Measurements from ENCODE around the gene RNF40.
A peak's percentile ranks its signal among the peaks of the same experiment; 100 is the strongest.

The RNF40 gene

GRCh38 chr16:30758988-30759491 is 3.1 kb upstream of the RNF40 start:
- peak overlapping the region; percentile 26 for H3K27ac Mint-ChIP-seq
- no peaks in the 10 kb centered on the region for H3K27me3 Mint-ChIP-seq (ENCODE audit: low read depth, poor library complexity)
- no peak for DNase-seq
- peaks cover 31% of the 10 kb centered on the region for H3K36me3 Mint-ChIP-seq (ENCODE audit: low read depth)
- H3K4me1 Mint-ChIP-seq = peaks cover 29% of the 10 kb centered on the region
- no peaks in the 10 kb centered on the region for H3K9me3 Mint-ChIP-seq
- no peak overlapping the region for H3K4me3 Mint-ChIP-seq
- TF ChIP-seq CTCF (IDR thresholded peaks at IDR 0.05) = no peak

- Mint-ChIP-seq H3K4me1 (peaks cover 29% of the 10 kb centered on the region), H3K27me3 (ENCODE audit: low read depth, poor library complexity) (no peaks in the 10 kb centered on the region), H3K27ac (no peak overlapping the region), H3K4me3 (peak overlapping the region; percentile 95), H3K36me3 (ENCODE audit: low read depth) (peaks cover 35% of the 10 kb centered on the region), H3K9me3 (no peaks in the 10 kb centered on the region)
- DNase-seq = no peak
- TF ChIP-seq CTCF (IDR thresholded peaks at IDR 0.05) = no peak
Measured at GRCh38 chr16:30760001-30760559, 2.0 kb upstream of the RNF40 start.

GRCh38 chr16:30760577-30761426 is 1.3 kb upstream of the RNF40 start:
- TF ChIP-seq CTCF (IDR thresholded peaks at IDR 0.05) = no peak
- Mint-ChIP-seq H3K27me3 (ENCODE audit: low read depth, poor library complexity) (no peaks in the 10 kb centered on the region), H3K4me1 (peaks cover 29% of the 10 kb centered on the region), H3K27ac (peak overlapping the region; percentile 99), H3K4me3 (peak overlapping the region; percentile 95), H3K9me3 (no peaks in the 10 kb centered on the region), H3K36me3 (ENCODE audit: low read depth) (peaks cover 42% of the 10 kb centered on the region)
- DNase-seq = no peak

- peak; percentile 69 for DNase-seq
- peak overlapping the region; percentile 99 for H3K27ac Mint-ChIP-seq
- H3K27me3 Mint-ChIP-seq (ENCODE audit: low read depth, poor library complexity) = no peaks in the 10 kb centered on the region
- peaks cover 29% of the 10 kb centered on the region for H3K4me1 Mint-ChIP-seq
- H3K36me3 Mint-ChIP-seq (ENCODE audit: low read depth) = peaks cover 46% of the 10 kb centered on the region
- H3K4me3 Mint-ChIP-seq = peak overlapping the region; percentile 95
- no peaks in the 10 kb centered on the region for H3K9me3 Mint-ChIP-seq
- TF ChIP-seq CTCF (IDR thresholded peaks at IDR 0.05) = no peak
Measured at GRCh38 chr16:30761427-30761927, 645 bp upstream of the RNF40 start.

GRCh38 chr16:30762991-30763725 is 1.0 kb downstream of the RNF40 start:
- Mint-ChIP-seq H3K36me3 (ENCODE audit: low read depth) (peaks cover 61% of the 10 kb centered on the region), H3K4me1 (peaks cover 29% of the 10 kb centered on the region), H3K4me3 (peak overlapping the region; percentile 95), H3K9me3 (no peaks in the 10 kb centered on the region), H3K27me3 (ENCODE audit: low read depth, poor library complexity) (no peaks in the 10 kb centered on the region), H3K27ac (peak overlapping the region; percentile 99)
- TF ChIP-seq CTCF (IDR thresholded peaks at IDR 0.05) = no peak
- DNase-seq = no peak
